Measurements from ENCODE around the gene DEDD2.

The DEDD2 gene

GRCh38 chr19:42172261-42172660 lies 45.2 kb downstream of the DEDD2 start:
- DNase-seq (ENCODE audit: low read depth), result no peak

- no peak for DNase-seq (ENCODE audit: low read depth)
Measured at GRCh38 chr19:42170715-42171114, 46.8 kb downstream of the DEDD2 start.

- DNase-seq (ENCODE audit: low read depth), result no peak
Measured at GRCh38 chr19:42169486-42170413, 47.7 kb downstream of the DEDD2 start.

GRCh38 chr19:42168206-42168605 lies 49.3 kb downstream of the DEDD2 start:
- DNase-seq (ENCODE audit: low read depth), result no peak

GRCh38 chr19:42166316-42166715 lies 51.2 kb downstream of the DEDD2 start:
- DNase-seq (ENCODE audit: low read depth), result no peak

- no peak for DNase-seq (ENCODE audit: low read depth)
Measured at GRCh38 chr19:42165146-42165545, 52.3 kb downstream of the DEDD2 start.

GRCh38 chr19:42161616-42162263 lies 55.7 kb downstream of the DEDD2 start:
- no peak for DNase-seq (ENCODE audit: low read depth)

- no peak for DNase-seq (ENCODE audit: low read depth)
Measured at GRCh38 chr19:42159942-42160341, 57.5 kb downstream of the DEDD2 start.

GRCh38 chr19:42158926-42159325 lies 58.6 kb downstream of the DEDD2 start:
- DNase-seq (ENCODE audit: low read depth), result no peak

- DNase-seq (ENCODE audit: low read depth), result no peak
Measured at GRCh38 chr19:42156571-42156970, 60.9 kb downstream of the DEDD2 start.

- no peak for DNase-seq (ENCODE audit: low read depth)
Measured at GRCh38 chr19:42155796-42156195, 61.7 kb downstream of the DEDD2 start.

- no peak for DNase-seq (ENCODE audit: low read depth)
Measured at GRCh38 chr19:42154471-42155323, 62.8 kb downstream of the DEDD2 start.

- no peak for DNase-seq (ENCODE audit: low read depth)
Measured at GRCh38 chr19:42153672-42154433, 63.6 kb downstream of the DEDD2 start.

GRCh38 chr19:42152910-42153671 lies 64.4 kb downstream of the DEDD2 start:
- no peak for DNase-seq (ENCODE audit: low read depth)

GRCh38 chr19:42151782-42152684 lies 65.4 kb downstream of the DEDD2 start:
- DNase-seq (ENCODE audit: low read depth), result no peak

- no peak for DNase-seq (ENCODE audit: low read depth)
Measured at GRCh38 chr19:42150911-42151361, 66.5 kb downstream of the DEDD2 start.

- no peak for DNase-seq (ENCODE audit: low read depth)
Measured at GRCh38 chr19:42150364-42150763, 67.1 kb downstream of the DEDD2 start.

GRCh38 chr19:42149447-42150202 lies 67.9 kb downstream of the DEDD2 start:
- no peak for DNase-seq (ENCODE audit: low read depth)
